ENCODE results near the gene TPCN2. TPM values are rescaled to one million over a fixed set of nuclear protein-coding genes. Genes with fewer than 3 reads are reported as not detected.
A peak's percentile ranks its signal among the peaks of the same experiment; 100 is the strongest.

TPCN2 gene
- total RNA-seq, 1 donor from 2014 or later: 9.5 TPM

DNA sequence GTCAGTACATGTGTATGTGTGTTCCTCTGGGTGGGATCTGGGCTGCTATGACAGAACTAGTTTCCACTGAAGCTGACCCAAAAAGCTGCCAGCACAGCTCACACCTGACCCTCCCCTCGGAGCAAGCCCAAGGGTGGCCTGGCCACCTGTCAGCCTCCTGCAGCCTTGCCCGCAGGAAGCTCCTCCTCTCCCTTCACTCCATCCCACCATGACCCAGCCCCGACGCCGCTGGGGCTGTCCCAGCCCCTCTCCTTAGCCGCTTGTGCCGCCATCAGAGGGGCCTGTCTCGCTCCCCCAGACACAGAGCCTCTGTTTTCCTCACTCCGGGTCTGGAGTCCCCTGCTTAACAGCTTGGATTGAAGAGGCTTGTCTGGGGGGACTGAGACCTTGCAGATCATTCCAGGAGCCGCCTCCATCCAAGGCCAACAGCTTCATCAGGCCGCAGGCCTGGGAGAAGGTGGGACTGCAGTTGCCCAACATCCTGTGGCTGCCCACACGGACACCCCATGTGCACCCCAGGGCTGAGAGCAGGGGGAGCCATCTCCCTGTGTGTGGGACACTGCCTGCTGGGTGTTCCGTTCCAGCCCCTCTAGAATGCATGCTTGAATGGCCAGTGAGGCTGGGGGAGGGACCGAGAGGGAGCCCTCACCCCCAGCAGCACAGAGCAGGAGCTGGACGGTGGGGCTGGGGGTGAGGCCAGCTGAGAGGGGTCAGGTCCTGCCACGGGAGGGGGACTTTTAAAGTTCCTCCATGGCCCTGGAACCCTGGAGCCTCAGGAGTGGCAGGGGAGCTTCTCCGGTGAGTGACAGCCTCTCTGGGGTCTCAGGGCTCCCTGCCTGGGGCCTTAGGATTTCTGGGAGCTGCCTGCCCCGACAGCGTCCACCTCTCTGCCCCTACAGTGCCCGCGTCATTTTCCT, 36.4 kb upstream of the TPCN2 start:
- peak overlapping the region; percentile 40 for H2AFZ ChIP-seq (ENCODE audit: low read depth, low read length)

GRCh38 chr11:69013009-69013951, 35.5 kb upstream of the TPCN2 start, which contains the start of gene MRGPRF:
Gene MRGPRF (minus strand): TSS chr11:69013246. CDS start chr11:69009901, 3,345 bp downstream.
- Histone ChIP-seq H3K9ac (ENCODE audit: low read length) (peak within 1 kb of the TSS; percentile 62), H3K9me3 (ENCODE audit: insufficient read depth, low read depth, low read length) (no peaks in the 10 kb centered on the region), H3K27ac (ENCODE audit: low read depth, low read length) (no peak within 1 kb of the TSS), H3K4me3 (ENCODE audit: insufficient read depth, low read depth, low read length) (peak within 1 kb of the TSS; percentile 31), H3K27me3 (ENCODE audit: insufficient read depth, low read length) (no peaks in the 10 kb centered on the region), H3K4me2 (ENCODE audit: low read length) (peak within 1 kb of the TSS; percentile 80), H2AFZ (ENCODE audit: low read depth, low read length) (peak within 1 kb of the TSS; percentile 48), H3K36me3 (ENCODE audit: insufficient read depth, low read length) (no peaks in the 10 kb centered on the region), H3K4me1 (ENCODE audit: insufficient read depth, low read length) (peaks cover 49% of the 10 kb centered on the region), H3K79me2 (ENCODE audit: insufficient read depth, low read length) (no peaks in the 10 kb centered on the region), H4K20me1 (ENCODE audit: insufficient read depth, low read length) (no peaks in the 10 kb centered on the region)
- Mint-ChIP-seq H3K9me3 (ENCODE audit: unreplicated experiment) (peaks cover 7% of the 10 kb centered on the region), H3K4me3 (ENCODE audit: unreplicated experiment) (peak within 1 kb of the TSS; percentile 54), H3K27ac (ENCODE audit: unreplicated experiment) (no peak within 1 kb of the TSS), H3K27me3 (ENCODE audit: low read depth, unreplicated experiment) (peaks cover 15% of the 10 kb centered on the region), H3K4me1 (ENCODE audit: low read depth, unreplicated experiment) (peaks cover 12% of the 10 kb centered on the region), H3K36me3 (ENCODE audit: low read depth, unreplicated experiment) (peaks cover 1% of the 10 kb centered on the region)
- DNase-seq (ENCODE audit: low read depth) (peak; percentile 67), FAIRE-seq (no peak)
- peak; percentile 11 for TF ChIP-seq CTCF (IDR thresholded peaks at IDR 0.05; ENCODE audit: insufficient read depth, low read depth, low read length)
- TF ChIP-seq EZH2 (IDR thresholded peaks at IDR 0.05; ENCODE audit: insufficient read depth, low read length): no peak

More for the DNA sequence above, 36.4 kb upstream of the TPCN2 start:
- Mint-ChIP-seq H3K27ac (ENCODE audit: unreplicated experiment) (no peak overlapping the region), H3K36me3 (ENCODE audit: low read depth, unreplicated experiment) (peaks cover 1% of the 10 kb centered on the region), H3K27me3 (ENCODE audit: low read depth, unreplicated experiment) (peaks cover 9% of the 10 kb centered on the region), H3K9me3 (ENCODE audit: unreplicated experiment) (peaks cover 6% of the 10 kb centered on the region), H3K4me1 (ENCODE audit: low read depth, unreplicated experiment) (peaks cover 21% of the 10 kb centered on the region), H3K4me3 (ENCODE audit: unreplicated experiment) (peak overlapping the region; percentile 54)
- TF ChIP-seq CTCF (IDR thresholded peaks at IDR 0.05; ENCODE audit: insufficient read depth, low read depth, low read length): no peak
- no peak for TF ChIP-seq EZH2 (IDR thresholded peaks at IDR 0.05; ENCODE audit: insufficient read depth, low read length)
- H3K79me2 ChIP-seq (ENCODE audit: insufficient read depth, low read length): no peaks in the 10 kb centered on the region
- FAIRE-seq (no peak), DNase-seq (ENCODE audit: low read depth) (no peak)
- H3K36me3 ChIP-seq (ENCODE audit: insufficient read depth, low read length): no peaks in the 10 kb centered on the region
- H4K20me1 ChIP-seq (ENCODE audit: insufficient read depth, low read length): no peaks in the 10 kb centered on the region
- no peaks in the 10 kb centered on the region for H3K9me3 ChIP-seq (ENCODE audit: insufficient read depth, low read depth, low read length)
- H3K4me2 ChIP-seq (ENCODE audit: low read length): peak overlapping the region; percentile 80
- peak overlapping the region; percentile 62 for H3K9ac ChIP-seq (ENCODE audit: low read length)
- H3K4me1 ChIP-seq (ENCODE audit: insufficient read depth, low read length): peaks cover 57% of the 10 kb centered on the region
- no peak overlapping the region for H3K27ac ChIP-seq (ENCODE audit: low read depth, low read length)
- H3K27me3 ChIP-seq (ENCODE audit: insufficient read depth, low read length): no peaks in the 10 kb centered on the region
- H3K4me3 ChIP-seq (ENCODE audit: insufficient read depth, low read depth, low read length): peak overlapping the region; percentile 25
